Skeletal muscle satellite cell (primary cell): ENCODE measurements around the gene PTH2R.
"Not testable (repeated sequence)": the region's sequence is repeated elsewhere in the genome, so short reads cannot be mapped to it uniquely, and the experiment has no call there.

Experiments used
- H3K27me3 ChIP-seq: 2 replicates; pipeline ENCODE4 v1.7.0; 2013; ENCODE audit warnings: low read length; ENCODE audit not compliant: control insufficient read depth, insufficient read depth
- H3K36me3 ChIP-seq: 2 replicates; pipeline ENCODE4 v1.7.0; 2013; ENCODE audit warnings: mild to moderate bottlenecking, control low read depth, low read length; ENCODE audit not compliant: insufficient read depth
- H3K4me1 ChIP-seq: 2 replicates; pipeline ENCODE4 v1.7.0; 2013; ENCODE audit warnings: low read length; ENCODE audit not compliant: control insufficient read depth, insufficient read depth
- H3K4me2 ChIP-seq: 2 replicates; pipeline ENCODE4 v1.7.0; 2013; ENCODE audit warnings: mild to moderate bottlenecking, low read length
- H3K4me3 ChIP-seq: 2 replicates; pipeline ENCODE4 v1.7.0; 2013; ENCODE audit warnings: low read length
- H3K9ac ChIP-seq: 2 replicates; pipeline ENCODE4 v1.7.0; 2013; ENCODE audit warnings: mild to moderate bottlenecking, low read depth, low read length, moderate library complexity
- H3K9me3 ChIP-seq: replicated peaks from 2 replicates; pipeline ENCODE4 v1.7.0; 2013; ENCODE audit warnings: mild to moderate bottlenecking, control low read depth, low read length

Gene PTH2R

GRCh38 chr2:208523069-208523468 is 116.5 kb downstream of the PTH2R start:
- not testable (repeated sequence) for H3K27me3 ChIP-seq, H3K36me3 ChIP-seq, H3K4me1 ChIP-seq, H3K9ac ChIP-seq, H3K4me3 ChIP-seq, H3K4me2 ChIP-seq, H3K9me3 ChIP-seq

GRCh38 chr2:208525165-208525564 is 118.6 kb downstream of the PTH2R start:
- not testable (repeated sequence) for H3K9ac ChIP-seq, H3K9me3 ChIP-seq, H3K4me3 ChIP-seq, H3K4me1 ChIP-seq, H3K4me2 ChIP-seq, H3K27me3 ChIP-seq, H3K36me3 ChIP-seq

DNA sequence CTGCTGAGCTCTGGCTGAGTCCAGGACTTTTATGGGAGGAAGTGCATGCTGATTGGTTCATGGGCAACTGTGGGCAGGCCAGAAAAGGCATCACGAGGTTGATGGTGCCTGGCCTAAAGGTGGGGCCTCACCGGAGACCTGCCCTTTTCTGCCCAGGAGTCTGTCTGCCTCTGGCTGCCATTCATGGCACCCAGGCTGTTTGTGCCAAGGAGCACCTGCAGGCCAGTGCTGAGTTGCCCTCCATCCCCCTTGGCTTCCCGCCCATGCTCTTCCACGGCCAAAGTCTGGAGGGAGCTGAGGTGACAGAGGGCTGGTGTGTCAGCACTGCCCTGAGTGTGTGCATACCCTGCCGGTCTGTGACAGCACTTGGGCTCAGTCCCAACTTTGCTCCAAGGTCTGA is 123.2 kb downstream of the PTH2R start:
- Histone ChIP-seq H3K9me3 (no peaks in the 10 kb centered on the region), H3K9ac (no peak overlapping the region), H3K4me3 (no peak overlapping the region), H3K4me1 (no peaks in the 10 kb centered on the region), H3K4me2 (no peak overlapping the region), H3K27me3 (no peaks in the 10 kb centered on the region), H3K36me3 (no peaks in the 10 kb centered on the region)

DNA sequence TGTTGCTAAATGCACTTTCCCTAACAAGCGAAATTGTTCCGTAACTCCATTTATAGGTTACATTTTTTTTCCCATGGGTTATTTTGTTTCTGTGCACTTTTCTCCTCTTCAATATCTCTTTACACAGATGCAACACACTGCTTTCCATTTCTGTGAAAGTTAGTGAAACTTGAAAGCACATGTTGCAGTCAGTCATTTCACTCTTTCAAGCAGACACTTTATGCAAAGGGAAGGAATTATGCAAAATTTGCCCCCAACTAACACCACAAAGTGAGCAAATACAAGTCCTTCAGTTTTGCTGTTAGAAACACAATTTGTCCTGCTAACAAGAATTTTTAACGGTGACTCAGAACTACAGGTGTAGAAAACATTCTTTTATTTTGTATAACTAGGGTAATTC is 124.8 kb downstream of the PTH2R start:
- H3K4me3 ChIP-seq, result no peak overlapping the region
- no peak overlapping the region for H3K9ac ChIP-seq
- H3K4me1 ChIP-seq, result no peaks in the 10 kb centered on the region
- no peaks in the 10 kb centered on the region for H3K36me3 ChIP-seq
- H3K9me3 ChIP-seq, result no peaks in the 10 kb centered on the region
- no peaks in the 10 kb centered on the region for H3K27me3 ChIP-seq
- H3K4me2 ChIP-seq, result no peak overlapping the region

- not testable (repeated sequence) for H3K4me3 ChIP-seq, H3K4me1 ChIP-seq
Measured at GRCh38 chr2:208535578-208535977, 129.0 kb downstream of the PTH2R start.

GRCh38 chr2:208541461-208541988 is 134.9 kb downstream of the PTH2R start:
- H3K9me3 ChIP-seq, result peaks cover 5% of the 10 kb centered on the region
- H3K9ac ChIP-seq, result no peak overlapping the region
- H3K4me3 ChIP-seq, result no peak overlapping the region
- H3K4me2 ChIP-seq, result no peak overlapping the region
- H3K27me3 ChIP-seq, result no peaks in the 10 kb centered on the region
- H3K4me1 ChIP-seq, result no peaks in the 10 kb centered on the region
- no peaks in the 10 kb centered on the region for H3K36me3 ChIP-seq

More at GRCh38 chr2:208535578-208535977, 129.0 kb downstream of the PTH2R start:
- not testable (repeated sequence) for H3K4me2 ChIP-seq, H3K36me3 ChIP-seq, H3K27me3 ChIP-seq, H3K9ac ChIP-seq, H3K9me3 ChIP-seq

DNA sequence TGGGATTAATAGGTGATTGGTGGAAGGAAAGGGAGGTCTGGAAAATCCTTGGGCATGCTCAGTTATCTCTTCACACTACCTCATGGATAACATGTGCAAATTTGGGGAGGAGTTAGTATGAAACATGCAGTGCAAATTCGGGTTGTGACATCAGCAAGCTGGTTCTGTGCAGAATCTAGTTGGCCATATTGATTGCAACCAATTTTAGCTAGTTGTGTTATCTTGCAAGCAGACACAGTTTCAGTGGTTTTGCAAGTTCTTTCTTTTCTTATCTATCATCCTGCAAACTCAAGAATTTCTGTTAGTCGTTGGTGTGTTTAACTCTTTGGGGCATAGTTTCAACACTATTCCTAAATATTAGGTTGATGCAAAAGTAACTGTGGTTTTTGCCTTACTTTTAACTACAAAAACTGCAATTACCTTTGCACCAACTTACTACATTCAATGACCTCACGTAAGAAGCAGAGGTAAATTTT is 135.4 kb downstream of the PTH2R start:
- Histone ChIP-seq H3K27me3 (no peaks in the 10 kb centered on the region), H3K9ac (no peak overlapping the region), H3K36me3 (no peaks in the 10 kb centered on the region), H3K4me1 (no peaks in the 10 kb centered on the region), H3K4me2 (no peak overlapping the region), H3K9me3 (peaks cover 5% of the 10 kb centered on the region), H3K4me3 (no peak overlapping the region)

DNA sequence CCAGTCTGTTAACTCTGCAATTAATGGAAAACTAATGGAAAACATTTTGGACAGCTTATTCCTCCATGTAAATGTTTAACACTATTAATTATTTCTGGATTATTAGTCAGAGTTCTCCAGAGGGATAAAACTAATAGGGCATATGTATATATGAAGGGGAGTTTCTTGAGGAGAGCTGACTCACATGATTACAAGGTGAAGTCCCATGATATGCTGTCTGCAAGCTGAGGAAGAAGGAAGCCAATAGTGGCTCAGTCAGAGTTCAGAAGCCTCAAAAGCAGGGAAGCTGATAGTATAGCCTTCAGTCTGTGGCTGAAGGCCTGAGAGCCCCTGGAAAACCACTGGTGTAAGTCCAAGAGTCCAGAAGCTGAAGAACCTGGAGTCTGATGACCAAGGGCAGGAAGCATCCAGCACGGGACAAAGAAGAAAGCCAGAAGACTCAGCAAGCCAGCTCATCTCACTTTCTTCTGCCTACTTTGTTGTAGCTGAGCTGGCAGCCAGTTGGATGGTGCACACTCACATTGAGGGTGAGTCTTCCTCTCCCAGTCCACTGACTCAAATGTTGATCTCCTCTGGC is 136.0 kb downstream of the PTH2R start:
- no peak overlapping the region for H3K4me3 ChIP-seq

More for the DNA sequence above, 136.0 kb downstream of the PTH2R start:
- H3K9me3 ChIP-seq, result peaks cover 5% of the 10 kb centered on the region
- H3K36me3 ChIP-seq, result no peaks in the 10 kb centered on the region
- H3K9ac ChIP-seq, result no peak overlapping the region
- no peaks in the 10 kb centered on the region for H3K27me3 ChIP-seq
- no peaks in the 10 kb centered on the region for H3K4me1 ChIP-seq
- H3K4me2 ChIP-seq, result no peak overlapping the region
